ENCODE results near the gene SHROOM3.

SHROOM3 gene

DNA sequence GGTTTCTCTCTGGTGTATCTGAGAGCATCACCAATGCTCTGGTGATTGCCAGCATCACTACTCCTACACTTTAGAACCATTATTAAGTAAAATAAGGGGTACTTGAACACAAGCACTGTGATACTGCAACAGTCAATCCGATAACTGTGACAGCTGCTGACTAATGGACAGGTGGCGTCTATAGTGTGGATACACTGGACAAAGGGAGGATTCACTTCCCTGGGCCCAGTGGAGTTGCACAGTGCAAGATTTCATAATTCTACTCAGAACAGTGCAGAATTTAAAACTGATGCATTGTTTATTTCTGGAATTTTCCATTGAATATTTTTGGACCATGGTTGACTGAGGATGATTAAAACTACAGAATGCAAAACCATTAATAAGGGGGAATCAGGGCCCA lies 97.8 kb downstream of the SHROOM3 start:
- H3K4me3 ChIP-seq (ENCODE audit: low read depth, low read length): no peak overlapping the region
- H3K9me3 ChIP-seq: no peaks in the 10 kb centered on the region
- DNase-seq: no peak
- H3K27me3 ChIP-seq: no peaks in the 10 kb centered on the region
- no peaks in the 10 kb centered on the region for H3K36me3 ChIP-seq
- TF ChIP-seq, protein P1, sequence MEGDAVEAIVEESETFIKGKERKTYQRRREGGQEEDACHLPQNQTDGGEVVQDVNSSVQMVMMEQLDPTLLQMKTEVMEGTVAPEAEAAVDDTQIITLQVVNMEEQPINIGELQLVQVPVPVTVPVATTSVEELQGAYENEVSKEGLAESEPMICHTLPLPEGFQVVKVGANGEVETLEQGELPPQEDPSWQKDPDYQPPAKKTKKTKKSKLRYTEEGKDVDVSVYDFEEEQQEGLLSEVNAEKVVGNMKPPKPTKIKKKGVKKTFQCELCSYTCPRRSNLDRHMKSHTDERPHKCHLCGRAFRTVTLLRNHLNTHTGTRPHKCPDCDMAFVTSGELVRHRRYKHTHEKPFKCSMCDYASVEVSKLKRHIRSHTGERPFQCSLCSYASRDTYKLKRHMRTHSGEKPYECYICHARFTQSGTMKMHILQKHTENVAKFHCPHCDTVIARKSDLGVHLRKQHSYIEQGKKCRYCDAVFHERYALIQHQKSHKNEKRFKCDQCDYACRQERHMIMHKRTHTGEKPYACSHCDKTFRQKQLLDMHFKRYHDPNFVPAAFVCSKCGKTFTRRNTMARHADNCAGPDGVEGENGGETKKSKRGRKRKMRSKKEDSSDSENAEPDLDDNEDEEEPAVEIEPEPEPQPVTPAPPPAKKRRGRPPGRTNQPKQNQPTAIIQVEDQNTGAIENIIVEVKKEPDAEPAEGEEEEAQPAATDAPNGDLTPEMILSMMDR (IDR thresholded peaks at IDR 0.05; ENCODE audit: low read depth, low read length): no peak
- H3K4me1 ChIP-seq: peaks cover 7% of the 10 kb centered on the region

DNA sequence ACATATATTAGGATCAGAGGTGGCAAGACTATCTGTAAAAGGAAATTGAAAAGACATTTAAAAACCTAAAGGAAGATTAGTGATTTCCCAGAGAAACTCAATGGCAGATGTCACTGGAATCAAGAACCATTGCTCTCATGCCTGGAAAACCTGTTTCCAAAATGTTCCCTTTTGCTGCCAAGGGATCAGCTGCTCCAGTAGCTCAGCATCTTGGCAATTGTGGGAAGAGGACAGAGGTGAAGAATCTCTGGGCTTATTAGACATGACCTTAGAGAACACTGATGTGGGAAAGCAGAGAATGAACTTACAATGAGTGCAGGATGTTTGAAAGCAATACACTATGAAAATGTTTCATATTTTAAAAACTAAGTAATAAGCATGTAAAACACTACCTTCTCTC lies 98.3 kb downstream of the SHROOM3 start:
- Histone ChIP-seq H3K36me3 (no peaks in the 10 kb centered on the region), H3K4me1 (peaks cover 7% of the 10 kb centered on the region), H3K4me3 (ENCODE audit: low read depth, low read length) (no peak overlapping the region), H3K27me3 (no peaks in the 10 kb centered on the region), H3K9me3 (no peaks in the 10 kb centered on the region)
- TF ChIP-seq, protein P1 (IDR thresholded peaks at IDR 0.05; ENCODE audit: low read depth, low read length): no peak
- no peak for DNase-seq

DNA sequence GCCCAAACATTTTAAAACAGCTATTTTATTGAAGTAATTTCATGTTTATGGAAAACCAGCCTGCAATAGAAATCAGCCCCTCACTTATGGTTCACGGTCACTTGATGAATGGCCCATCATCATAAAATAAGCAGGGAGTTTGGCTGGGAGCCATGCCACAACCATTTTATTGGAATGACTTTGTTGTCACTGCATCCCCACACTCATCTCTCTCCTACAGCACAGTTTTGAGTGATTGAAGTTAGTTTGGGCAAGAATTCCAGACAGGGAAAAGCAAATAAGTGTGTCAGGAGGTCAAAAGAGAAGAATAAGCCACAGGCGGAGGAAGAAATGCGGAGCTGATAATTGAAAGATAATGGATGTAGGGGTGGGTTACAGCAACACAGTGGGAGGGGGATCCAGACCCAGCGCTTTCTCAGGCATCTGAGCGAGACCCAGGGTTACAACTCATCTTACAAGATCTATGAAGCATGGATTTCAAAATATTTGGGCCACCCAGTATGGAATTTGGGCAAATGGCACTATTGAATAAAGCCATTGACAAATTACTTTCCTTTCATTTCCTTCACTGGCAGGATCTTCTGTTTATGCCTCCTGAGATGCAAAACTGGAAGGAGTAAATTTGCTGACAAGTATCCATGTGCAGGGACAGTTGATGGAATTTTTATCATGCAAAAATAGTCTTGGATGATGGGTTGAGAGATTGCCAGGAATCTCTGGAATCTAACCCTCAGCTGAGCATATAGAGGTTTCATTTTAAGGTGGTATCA lies 100.8 kb downstream of the SHROOM3 start:
- no peaks in the 10 kb centered on the region for H3K36me3 ChIP-seq
- no peak overlapping the region for H3K4me3 ChIP-seq (ENCODE audit: low read depth, low read length)
- no peak for DNase-seq
- peaks cover 7% of the 10 kb centered on the region for H3K4me1 ChIP-seq
- H3K27me3 ChIP-seq: no peaks in the 10 kb centered on the region
- TF ChIP-seq, protein P1 (IDR thresholded peaks at IDR 0.05; ENCODE audit: low read depth, low read length): no peak
- no peaks in the 10 kb centered on the region for H3K9me3 ChIP-seq

DNA sequence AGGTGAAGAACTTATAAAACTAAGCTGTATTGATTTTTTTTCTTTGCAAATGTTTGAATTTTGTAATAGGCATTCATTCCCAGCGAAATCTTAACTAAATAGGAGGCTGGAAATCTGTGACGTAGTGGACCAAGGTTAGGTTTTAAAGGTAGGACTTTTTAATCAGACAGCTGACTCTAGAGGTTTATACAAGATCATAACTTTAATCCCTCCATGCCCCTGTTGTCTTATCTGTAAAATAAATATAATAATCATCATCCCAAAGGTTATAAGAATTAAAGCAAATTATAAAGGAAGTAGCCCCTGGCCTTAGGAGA lies 101.3 kb downstream of the SHROOM3 start:
- TF ChIP-seq, protein P1 (IDR thresholded peaks at IDR 0.05; ENCODE audit: low read depth, low read length): no peak

DNA sequence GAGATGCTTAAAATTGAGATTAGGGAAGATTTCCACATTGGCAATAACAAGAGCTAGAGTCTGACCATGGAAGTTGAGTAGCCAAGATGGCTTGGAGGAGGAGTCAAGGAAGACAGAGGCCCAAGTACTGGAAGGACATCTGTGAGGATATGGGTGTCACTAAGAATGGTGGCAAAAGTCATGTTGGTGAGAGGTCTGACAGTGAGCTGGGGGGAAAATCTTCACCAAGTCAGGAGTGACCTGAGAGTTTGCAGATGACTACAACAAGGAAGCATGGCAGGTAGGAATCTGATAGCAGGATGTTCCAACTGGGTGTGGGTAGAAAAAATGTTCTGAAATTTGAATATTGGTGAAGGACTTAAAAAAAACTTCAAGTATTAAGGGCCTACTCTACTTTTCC lies 103.3 kb downstream of the SHROOM3 start:
- TF ChIP-seq, protein P1 (IDR thresholded peaks at IDR 0.05; ENCODE audit: low read depth, low read length): no peak
- H3K36me3 ChIP-seq: no peaks in the 10 kb centered on the region
- no peak for DNase-seq
- no peaks in the 10 kb centered on the region for H3K27me3 ChIP-seq
- no peak overlapping the region for H3K4me3 ChIP-seq (ENCODE audit: low read depth, low read length)
- H3K9me3 ChIP-seq: no peaks in the 10 kb centered on the region
- H3K4me1 ChIP-seq: peaks cover 7% of the 10 kb centered on the region

More for the DNA sequence above, 101.3 kb downstream of the SHROOM3 start:
- Histone ChIP-seq H3K36me3 (no peaks in the 10 kb centered on the region), H3K4me3 (ENCODE audit: low read depth, low read length) (no peak overlapping the region), H3K27me3 (no peaks in the 10 kb centered on the region), H3K4me1 (peaks cover 7% of the 10 kb centered on the region), H3K9me3 (no peaks in the 10 kb centered on the region)
- DNase-seq: no peak

DNA sequence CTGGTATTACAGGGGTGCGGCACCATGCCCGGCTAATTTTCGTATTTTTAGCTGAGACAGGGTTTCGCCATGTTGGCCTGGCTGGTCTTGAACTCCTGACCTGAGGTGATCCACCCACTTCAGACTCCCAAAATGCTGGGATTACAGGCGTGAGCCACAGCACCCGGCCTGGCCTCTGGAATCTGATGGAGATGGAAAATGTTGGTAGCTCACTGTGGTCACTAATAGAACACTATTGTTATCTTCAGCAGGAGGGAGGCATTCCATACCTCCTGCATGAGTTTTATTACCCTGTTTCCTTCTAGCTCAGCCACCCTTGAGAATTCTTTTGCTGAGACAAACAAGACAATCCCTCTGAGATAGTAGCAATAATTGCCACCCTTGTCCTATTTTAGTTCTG lies 105.0 kb downstream of the SHROOM3 start:
- H3K9me3 ChIP-seq: no peaks in the 10 kb centered on the region
- no peaks in the 10 kb centered on the region for H3K27me3 ChIP-seq
- TF ChIP-seq, protein P1 (IDR thresholded peaks at IDR 0.05; ENCODE audit: low read depth, low read length): no peak
- H3K36me3 ChIP-seq: no peaks in the 10 kb centered on the region
- H3K4me3 ChIP-seq (ENCODE audit: low read depth, low read length): no peak overlapping the region
- DNase-seq: no peak
- peaks cover 7% of the 10 kb centered on the region for H3K4me1 ChIP-seq

Measured in BE2C (cell line).